Lower leg skin (tissue), 3 donors: Measurements from ENCODE around the gene EPHA6.

Source experiments
- CTCF ChIP-seq, 3 donors: fragments of 450-650 bp; IDR thresholded peaks; one replicate each; pipeline ENCODE4 v1.5.1; 2016; ENCODE audit warnings: antibody characterized with exemption in 3 of 3, mild to moderate bottlenecking in 3 of 3, moderate library complexity in 2 of 3
- POLR2A ChIP-seq, 2 donors: fragments of 450-650 bp; IDR thresholded peaks; one replicate each; pipeline ENCODE4 v1.6.1; 2016 to 2017; ENCODE audit warnings: antibody characterized with exemption in 2 of 2, mild to moderate bottlenecking in 1 of 2, moderate library complexity in 1 of 2

- TF ChIP-seq POLR2A (IDR thresholded peaks at IDR 0.05) (no peak), CTCF (IDR thresholded peaks at IDR 0.05) (no peak)
Observed at GRCh38 chr3:97720417-97720816, 906.0 kb downstream of the EPHA6 start.
